Activated gamma-delta T cell (primary cell): ENCODE data around the gene GAD2.

Experiments
- DNase-seq: peaks from one replicate; lab custom pipeline; 2025; lab: John Stamatoyannopoulos, UW

GAD2 gene

DNA sequence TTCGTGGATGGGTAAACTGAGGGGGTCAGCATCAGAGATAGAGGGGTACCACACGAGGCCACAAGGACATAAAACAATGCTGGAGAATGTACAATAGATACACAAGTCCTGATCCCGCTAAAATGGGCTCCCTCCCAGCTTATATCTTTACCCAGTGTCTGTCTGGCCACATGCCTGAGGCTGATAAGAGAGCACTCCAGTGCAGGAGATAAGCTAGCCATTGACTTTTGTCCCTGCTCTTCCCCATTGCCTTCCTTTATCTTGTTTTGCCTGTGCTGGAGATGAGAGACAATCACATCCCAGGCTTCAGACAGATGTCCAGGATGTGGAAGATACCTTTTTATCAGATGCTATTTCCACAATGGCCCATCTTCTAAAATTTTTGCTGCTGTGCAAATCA lies 6.0 kb downstream of the GAD2 start:
- no peak for DNase-seq

DNA sequence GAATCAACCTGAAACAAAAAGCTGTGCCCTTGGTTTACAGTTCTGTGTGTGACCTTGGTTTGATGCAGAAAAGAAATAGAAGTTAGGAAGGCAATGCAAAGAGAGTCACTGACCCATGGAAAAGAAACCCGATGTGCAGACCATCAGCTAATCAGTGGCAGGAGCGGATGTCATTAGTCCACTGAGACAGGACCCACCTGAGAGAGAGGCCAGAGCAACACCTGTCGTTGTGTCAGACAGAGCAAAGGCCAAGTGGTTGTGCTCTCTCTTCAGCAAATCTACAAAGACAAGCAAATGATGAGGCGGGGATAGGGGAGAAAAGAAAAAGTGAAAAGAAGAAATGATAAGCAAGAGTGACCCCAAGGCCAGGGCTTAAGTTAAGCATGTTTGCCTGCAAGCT lies 8.7 kb downstream of the GAD2 start:
- DNase-seq, result no peak

DNA sequence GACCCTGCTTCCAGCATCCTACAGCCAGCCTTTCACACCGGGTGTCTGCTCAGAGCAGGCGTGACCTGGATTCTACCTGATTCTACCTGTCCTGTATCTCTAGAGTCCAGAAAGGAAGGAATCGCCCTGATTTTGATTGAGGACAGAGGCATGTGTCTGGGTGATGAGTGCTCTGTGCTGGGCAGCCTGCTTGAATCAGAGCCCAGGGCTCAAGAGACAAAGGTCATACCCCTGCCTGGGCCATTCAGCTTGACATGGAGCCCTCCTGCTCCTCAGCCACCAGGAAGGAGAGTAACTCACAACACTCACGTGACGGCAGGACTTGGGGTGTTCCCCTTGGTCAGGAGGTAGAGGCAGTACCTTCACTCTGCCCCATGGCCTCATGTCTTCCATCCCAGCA lies 11.2 kb downstream of the GAD2 start:
- no peak for DNase-seq

DNA sequence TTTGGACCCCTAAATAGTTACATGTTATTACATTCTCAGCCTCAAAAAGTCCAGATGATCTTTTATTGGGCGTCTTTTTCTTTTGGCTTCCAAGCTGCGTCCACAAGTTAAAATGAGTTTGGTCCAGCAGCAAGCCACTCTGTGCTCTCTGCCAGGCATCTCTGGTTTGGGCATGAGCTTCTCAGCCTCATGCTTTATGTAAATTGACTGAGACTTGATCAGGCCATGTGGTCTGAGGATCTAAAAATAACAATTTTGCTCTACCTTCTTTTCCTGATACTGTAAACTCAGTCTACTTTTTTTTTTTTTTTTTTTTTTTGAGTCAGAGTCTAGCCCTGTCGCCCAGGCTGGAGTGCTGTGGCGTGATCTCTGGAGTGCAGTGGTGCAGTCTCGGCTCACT lies 15.6 kb downstream of the GAD2 start:
- no peak for DNase-seq

DNA sequence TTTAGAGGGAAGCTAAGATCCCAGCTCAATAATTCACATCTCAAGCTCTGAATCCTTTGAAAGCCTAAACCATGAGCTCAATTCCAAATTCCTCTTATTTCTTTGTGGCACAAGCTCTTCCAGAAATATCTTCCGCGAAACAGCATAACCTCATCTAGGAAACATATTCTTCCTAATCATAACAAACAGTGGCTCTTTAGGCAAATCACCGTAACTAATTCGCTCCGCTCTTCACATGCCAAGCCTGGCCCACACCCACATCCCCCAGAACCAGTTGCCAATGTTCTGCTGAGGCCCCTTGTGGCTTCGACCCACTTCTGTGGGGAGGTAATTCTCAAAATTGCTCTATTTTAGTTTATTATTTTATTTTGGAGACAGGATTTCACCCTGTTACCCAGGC lies 19.2 kb downstream of the GAD2 start:
- DNase-seq, result no peak

DNA sequence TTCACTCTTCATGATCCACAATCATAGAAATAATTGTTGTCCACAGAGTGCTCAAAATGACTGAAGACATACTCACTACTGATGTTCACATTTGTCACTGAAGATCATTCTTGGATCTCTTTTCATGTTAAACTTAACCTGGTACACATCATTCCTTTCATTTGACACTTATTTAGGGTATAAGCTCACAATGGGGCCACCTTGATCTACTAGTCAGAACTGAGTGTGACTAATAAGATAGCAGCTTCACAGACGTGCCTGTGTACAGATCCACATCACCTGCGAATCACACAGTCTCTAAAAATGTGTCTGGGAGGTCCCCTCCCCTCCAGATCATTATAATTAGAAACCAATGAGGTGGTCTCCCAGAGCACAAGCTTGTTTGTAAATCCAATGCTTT lies 21.8 kb downstream of the GAD2 start:
- DNase-seq, result no peak

DNA sequence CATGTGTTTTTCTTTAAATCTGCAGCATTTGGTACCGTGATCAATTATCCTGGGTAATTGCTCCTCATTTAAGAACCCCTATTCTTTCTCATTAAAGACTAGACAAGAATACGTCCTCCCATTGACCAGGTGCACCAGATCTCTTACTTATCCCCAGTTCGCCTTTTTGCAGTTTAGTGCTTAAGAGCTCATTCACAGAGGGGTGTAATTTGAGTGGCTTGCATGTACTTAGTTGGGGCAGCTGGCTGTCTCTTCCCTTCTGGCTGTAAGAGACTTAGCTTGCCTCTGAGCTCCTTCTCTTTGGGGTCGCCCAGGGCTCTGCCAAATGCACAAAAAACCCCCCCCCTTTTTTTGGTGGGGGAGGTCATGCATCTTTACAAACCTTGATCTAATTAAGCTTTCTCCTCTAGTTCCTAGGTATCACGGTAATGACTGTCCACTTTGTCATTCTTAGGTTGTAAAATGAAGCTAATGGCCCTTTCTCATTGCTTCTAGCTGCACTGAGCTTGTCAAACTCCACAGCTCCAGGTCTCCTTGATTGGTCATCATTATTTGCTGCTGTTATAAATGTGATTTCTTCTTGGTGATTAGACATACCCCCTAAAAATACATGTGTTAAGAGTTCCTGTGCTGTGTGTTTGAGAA lies 26.3 kb downstream of the GAD2 start:
- no peak for DNase-seq

DNA sequence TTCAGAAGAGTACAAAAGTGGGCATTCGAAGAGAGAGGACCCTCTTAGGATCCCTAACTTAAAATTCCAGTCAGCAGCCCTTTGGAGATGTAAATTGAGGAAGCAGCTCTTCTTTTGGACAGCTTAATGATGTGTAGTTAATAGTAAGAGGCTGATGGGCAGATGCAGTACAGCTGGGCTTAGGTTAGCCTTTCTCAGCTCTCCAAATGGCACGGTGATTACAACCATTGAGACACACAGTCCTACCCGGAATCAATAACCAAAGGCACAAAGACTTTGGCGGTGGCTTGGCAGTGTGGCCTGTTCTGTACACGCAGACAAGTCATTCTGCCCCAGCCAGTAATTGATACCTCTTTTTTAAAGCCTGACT lies 26.8 kb downstream of the GAD2 start:
- DNase-seq, result no peak

DNA sequence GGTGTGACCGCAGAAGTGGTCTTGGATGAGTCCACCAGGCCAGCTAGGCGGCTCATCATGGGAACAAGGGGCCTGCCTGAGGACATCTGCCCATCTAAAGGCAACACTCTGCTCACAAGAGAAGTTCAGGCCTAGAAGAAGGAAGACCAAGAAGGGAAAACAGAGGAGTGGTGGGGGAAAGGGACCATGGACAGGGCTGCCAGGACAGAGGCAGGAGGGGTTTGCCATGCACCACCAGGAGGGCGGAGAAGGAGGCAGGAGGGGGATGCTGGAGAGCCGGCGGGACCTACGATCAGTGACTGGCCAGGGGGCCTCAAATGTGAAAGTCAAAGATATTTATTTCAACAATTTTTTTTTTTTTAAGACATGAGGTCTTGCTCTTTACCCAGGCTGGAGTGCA lies 33.1 kb downstream of the GAD2 start:
- no peak for DNase-seq

DNA sequence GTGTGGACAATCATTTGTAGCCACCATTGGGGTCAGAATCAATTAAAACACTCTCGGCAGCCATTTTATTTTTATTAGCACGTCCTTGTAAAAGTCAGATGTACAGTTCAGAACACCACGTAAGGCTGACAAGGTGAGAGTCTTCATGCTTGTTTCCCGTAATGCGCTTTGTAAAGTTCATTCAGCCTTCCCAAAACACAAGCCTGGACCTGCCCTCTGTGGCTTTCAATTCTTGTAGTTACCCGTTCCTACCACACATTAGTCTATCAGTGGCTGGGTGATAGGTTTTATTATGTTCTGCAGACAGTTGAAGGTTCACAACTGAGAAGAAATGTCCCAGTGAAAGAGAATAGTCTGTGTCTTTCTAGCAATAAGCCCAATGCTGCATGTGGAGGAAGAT lies 35.4 kb downstream of the GAD2 start:
- DNase-seq, result no peak

DNA sequence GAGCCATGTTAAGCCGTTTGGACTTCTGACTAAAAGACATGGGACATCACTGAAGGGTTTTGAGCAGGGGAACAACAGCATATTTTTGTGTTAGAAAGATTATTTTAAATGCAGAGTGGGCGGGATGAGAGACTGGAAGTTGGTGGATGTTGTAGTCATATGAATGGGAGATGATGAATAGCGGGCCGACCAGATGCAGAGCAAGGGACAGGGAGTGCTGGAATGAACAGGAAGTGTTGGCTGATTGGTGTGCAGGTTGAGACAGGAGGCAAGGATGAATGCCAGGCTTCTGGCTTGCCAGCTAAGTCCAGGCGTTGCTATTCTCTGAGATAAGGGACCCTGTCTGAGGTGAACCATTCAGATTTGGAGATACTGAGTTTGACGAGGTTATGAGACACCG lies 38.0 kb downstream of the GAD2 start:
- DNase-seq, result no peak

DNA sequence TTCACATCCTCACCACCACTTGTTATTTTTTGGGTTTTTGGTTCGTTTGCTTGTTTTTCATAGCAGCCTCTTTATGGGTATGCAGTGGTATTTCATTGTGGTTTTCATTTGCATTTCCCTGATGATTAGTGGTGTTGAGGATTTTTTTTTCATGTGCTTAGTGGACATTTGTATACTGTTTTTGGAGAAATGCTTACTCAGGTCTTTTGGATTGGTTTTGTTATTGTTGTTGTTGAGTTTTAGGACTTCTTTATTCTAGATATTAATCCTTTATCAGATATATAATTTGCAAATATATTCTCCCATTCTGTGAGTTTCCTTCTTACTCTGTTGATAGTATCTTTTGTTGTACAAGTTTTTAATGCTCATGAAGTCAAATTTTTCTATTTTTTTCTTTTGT lies 42.8 kb downstream of the GAD2 start:
- DNase-seq, result no peak

DNA sequence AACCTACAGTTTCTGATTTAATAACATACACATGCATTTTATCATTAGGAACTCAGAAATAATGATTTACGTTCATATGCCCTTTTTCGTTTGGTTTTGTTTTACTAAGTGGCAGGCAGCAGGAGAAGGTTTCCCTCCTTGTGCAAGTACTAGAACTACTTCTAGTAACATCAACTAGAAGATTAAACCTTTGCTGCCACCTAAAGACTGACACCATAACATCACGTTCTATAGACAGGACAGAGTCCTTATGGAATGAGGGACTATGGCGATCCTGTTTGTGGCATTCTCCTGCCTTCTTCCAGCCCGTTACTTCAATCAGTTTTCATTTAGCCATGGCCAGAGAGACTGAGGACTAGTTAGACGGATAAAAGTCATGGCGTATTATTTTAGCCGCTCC lies 53.2 kb downstream of the GAD2 start:
- no peak for DNase-seq

DNA sequence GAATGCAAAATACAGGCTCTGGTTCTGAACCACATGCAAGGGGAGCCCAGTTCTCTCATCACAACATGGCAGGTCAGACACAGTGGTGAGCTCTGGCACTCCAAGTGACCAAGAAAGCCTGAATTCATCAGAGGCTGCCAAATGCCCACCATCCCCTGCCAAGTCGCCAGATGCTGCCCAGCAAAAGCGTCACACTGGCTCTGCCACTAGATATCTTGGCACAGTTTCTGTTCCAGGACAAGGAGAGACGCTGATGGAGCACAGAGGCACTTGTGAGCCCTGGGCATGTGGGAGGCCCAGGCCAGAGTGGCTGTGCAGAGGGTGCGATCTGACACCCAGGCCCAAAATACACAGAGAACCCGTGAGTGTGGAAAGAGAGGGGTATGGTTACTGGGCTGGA lies 57.8 kb downstream of the GAD2 start:
- DNase-seq, result no peak

DNA sequence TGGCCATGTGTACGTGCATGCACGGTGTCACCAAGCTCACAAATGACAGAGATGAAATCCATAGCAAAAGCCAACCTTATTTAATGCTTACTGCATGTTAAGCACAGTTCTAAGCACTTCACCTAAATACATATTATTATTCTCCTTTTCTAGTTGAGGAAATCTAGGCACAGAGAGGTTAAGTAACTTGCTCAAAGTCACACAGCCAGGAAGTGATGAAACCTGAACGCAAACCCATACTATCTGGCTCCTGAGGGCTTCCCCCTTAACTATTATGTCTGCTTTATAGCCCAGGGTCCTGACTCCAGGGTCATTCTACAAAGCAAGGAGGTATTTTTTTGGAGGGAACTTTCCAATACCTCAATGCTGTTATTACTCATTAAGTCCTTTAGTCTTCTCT lies 61.7 kb downstream of the GAD2 start:
- no peak for DNase-seq

DNA sequence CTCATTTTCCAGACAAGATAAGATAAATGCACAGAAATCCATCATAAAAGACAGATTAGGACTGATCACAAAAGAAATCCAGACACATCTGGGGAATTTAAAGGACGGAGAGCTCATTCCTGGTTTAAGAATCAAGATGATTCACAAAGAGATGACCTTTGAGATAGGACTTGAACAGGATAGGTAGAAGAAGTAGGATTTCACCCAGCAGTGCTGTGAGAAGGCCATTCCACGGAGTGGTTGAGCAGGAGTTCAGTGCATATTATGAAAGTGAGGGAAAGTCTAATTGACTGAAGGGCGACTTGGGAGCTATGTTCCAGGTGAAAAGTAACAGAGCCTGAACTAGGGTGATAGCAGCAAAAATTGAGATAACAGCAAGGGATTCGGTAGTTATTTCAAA lies 73.7 kb downstream of the GAD2 start:
- DNase-seq, result no peak

DNA sequence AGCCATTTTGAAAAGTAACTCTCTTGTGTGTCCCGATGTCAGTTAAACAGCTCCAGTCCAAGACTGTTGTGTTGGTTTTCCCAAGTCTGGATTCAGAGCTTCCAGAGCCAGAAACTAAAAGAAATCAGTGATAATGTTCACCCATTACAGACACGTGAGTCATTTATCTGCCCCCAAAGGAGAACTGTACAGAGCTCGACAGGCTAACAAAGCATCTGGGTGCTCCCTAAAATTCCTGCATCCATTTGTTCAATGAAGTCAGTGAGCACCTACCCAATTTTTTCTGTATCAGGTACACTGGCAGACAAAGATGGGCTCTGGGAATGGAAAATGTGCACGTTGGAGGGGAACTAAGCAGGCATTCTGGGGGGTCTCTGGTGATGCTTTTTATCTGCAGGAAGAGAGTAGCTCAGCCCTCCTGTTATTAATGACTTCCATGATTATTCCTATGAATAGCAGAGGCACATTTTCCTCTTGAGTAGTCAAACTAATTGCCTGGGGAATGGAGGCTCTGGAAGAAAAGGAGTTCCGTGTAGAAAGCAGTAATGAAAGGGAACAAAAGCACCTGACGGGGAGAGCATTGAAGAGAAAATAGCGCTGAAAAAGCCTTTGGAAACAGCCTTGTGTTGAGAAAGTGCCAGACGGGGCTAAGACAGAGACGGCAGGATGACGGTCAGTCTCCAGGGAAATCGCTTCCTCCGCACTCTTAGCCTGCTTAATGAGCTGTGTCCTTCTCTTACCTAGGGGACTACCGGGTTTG lies 75.3 kb downstream of the GAD2 start:
- DNase-seq, result no peak

DNA sequence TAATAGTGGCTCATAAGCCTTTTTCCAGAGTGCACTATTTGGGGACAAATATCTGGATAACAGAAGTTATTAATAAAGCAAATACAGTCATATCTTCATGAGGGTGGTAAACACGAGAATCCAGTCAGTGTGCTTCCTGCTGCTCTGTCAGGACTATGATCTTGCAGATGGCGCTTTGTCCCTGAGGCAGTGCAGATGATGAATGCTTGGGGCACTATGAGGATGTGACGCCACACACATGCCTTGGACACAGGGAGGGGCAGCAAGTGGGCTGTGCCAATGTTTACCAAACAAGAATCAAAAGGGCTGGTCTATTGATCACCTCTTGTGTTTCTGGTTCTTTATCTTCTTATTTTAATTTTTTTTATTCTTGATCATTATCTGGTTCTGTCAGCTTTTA lies 79.8 kb downstream of the GAD2 start:
- no peak for DNase-seq

DNA sequence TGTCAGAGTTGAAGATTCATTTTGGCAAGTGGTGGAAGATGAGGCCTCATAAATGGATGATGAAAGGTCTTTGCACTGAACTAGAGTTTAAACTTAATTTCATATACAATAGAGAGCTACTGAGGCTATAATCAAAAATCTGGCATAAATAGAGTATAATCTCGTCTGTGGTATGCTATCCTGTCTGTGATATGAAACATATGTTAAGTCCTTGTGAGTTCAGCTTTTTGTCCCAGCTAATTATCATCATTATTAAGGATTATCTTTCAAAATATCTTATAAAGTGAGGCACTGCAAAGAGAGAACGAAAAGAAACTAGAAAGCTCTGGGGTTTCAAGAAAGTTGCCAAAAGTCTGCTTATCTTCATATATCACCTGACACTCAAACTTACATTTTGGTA lies 83.4 kb downstream of the GAD2 start:
- DNase-seq, result no peak

DNA sequence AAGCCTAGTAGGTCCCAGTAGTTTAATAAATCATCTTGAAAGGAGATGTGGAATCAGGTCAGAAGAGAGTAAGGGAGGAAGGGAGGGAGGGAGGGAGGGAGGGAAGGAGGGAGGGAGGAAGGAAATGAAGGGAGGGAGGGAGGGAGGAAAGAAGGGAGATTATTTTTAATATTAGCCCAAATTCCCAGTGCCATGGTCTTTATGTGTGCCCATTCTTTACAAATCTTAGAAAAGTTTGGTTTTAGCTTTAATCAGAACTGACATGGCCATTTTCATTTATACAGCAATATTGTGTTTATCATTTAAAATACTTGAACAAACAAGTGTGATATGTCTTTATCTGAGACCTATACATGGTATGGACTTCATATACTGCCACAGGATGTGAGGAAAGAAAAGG lies 86.8 kb downstream of the GAD2 start:
- DNase-seq, result no peak

DNA sequence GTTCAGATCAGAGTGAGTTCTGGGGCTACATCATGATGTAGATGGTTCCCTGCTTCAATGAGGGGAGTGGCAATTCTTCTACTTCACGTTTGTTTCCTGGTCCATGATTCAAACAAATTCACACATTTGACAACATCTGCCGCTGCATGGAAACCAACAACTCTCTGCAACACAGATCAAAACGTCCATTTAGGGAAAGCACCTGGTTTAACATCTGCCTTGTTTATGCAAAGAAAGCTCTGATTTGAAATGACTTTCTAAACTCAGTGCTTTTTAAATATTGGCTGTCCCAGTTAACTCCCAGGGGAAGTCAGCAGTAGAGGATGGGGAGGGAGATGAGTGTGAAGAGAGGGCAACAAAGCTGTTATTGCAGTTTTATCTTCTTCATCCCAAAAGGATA lies 93.8 kb downstream of the GAD2 start:
- DNase-seq, result no peak

DNA sequence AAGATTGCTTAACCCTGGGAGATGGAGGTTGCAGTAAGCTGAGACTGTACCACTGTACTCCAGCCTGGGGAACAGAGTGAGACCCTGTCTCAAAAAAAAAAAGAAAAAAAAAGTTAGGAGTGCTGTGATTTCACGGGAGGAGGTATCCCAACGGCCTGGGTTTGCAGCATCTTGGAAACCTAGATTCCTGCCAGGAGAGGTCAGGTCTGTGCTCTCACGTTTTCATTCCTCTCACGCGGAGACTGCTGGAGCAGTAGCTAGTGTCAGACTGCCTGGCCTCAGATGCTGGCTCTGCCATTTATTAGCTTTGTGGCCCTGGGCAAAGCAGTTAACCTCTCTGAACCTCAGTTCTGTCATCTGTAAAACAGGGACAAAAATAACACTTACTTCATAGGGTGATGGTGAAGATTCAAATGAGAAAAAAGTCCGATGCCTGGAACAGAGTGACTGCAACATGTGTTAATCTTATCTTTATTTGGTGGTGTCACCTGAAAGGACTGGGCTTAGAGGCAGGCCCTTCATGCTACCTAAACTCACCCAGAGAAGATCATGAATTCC lies 94.9 kb downstream of the GAD2 start:
- no peak for DNase-seq

DNA sequence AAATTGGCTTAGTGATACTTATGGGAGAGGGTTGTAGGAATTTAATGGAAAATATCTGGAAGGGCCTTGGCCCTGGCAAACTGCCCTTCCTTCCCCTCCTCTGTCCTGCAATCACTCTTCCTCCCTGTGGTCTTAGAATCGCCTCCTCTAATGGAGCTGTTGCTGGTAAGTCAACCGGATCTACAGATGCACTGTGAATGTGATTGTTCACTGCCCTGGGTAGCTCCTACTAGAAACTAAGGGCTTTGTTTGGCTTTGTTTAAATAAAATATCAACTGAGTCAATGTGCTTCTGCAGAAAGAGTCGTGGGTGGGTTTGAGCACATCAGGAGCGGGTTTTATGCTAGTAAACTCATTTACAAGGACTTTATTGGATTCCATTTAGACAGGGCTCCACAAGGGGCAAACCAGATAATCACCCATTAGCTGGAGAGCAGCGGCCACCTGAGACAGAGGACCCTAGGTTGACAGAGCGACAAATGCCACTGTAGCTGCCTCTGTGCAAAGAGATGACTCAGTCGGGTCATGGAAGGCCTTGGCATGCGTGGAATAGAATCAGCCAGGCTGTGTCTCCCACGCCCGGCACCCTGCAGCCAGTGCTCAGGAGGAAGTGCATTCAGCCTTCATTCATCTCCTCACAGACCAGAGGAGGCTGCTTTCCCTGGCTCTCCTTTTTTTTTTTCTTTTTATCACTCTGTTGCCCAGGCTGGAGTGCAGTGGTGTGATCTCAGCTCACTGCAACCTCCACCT lies 97.9 kb downstream of the GAD2 start:
- no peak for DNase-seq
